ENCODE results near the gene AASS. TPM values are rescaled to one million over a fixed set of nuclear protein-coding genes. Genes with fewer than 3 reads are reported as not detected.

AASS gene
- total and polyA plus RNA-seq, 2 of the 8 experiments (the other 6 are each of a cell fraction or from before 2014, with no cell fraction given), result 203 to 394 TPM

DNA sequence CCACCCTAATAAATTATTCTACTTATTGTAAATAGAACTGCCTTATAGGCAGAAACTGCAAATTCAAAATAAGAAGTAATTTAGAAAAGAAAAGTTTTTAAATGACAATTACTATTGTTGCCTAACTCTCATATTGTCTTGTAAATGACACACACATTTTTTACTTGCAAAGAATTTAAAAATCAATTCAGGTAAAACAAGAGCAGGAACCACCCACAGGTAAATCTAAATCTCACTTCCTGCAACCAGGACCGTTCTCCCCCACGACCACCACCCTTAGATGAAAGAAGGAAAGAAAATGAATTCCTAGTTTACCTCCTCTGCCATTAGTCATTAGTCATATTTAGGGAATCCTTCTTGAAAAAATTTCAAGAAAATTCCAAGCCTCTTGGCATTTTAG is 4.8 kb upstream of the AASS start (continued):
- TF ChIP-seq GABPA (IDR thresholded peaks at IDR 0.05; ENCODE audit: borderline replicate concordance, insufficient read depth, low read length), result no peak
- no peak for TF ChIP-seq RNF2 (IDR thresholded peaks at IDR 0.05; ENCODE audit: borderline replicate concordance, low read depth, low read length, missing control alignments, poor library complexity, severe bottlenecking)
- no peak for TF ChIP-seq ASH2L (IDR thresholded peaks at IDR 0.05; ENCODE audit: low read length)
- TF ChIP-seq SIX5 (IDR thresholded peaks at IDR 0.05; ENCODE audit: low read depth, low read length), result no peak

Data from H1 (cell line).